Non-pigmented ciliary epithelial cell (primary cell): ENCODE results near the gene OR1D5.
"Not testable (repeated sequence)": the region's sequence is repeated elsewhere in the genome, so short reads cannot be mapped to it uniquely, and the experiment has no call there.

Source experiments
- DNase-seq: peaks from one replicate; pipeline ENCODE4 v3.0.0-alpha.2; 2010; ENCODE audit warnings: low read depth

OR1D5 gene

DNA sequence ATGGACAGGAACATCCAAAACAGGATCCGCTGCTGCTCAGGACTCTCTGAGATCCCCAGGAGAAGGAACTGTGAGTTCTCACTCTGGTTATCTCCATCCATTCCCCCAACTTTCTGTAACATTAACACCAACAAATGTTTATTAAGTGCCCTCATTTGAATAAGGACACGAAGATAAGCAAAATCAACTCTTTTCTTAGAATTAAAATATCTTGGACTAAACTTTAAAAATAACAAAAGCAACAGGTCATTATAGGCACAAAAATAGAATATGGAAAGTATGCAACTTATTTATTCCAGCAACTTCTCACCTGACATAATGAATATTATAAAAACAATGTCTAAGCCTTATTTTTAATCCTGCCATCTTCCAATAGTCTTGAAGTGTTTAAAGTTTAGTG is at the start of gene OR1D5:
TSS of gene OR1D5 (minus strand) at position 101 of the 400 bp plus-strand sequence. CDS start at position 101, 0 bp downstream.
- DNase-seq = not testable (repeated sequence)

DNA sequence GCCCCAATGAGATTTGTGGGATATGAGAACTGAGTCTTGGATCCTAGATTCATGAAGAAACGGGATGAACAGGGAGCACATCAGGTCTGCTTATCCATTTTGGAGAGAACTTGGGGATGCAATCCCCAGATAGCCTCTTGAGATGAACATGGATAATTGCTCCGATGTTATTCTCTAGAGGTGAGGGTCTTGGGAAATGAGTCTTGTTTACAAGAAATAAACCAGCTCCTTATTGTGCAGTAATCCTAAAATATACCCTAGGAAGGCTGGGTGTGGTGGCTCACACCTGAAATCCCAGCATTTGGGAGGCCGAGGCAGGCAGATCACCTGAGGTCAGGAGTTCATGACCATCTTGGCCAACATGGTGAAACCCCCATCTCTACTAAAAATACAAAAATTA is 40.9 kb upstream of the OR1D5 start, which contains the start of gene OR1D2:
TSS of gene OR1D2 (minus strand) at position 101 of the 400 bp plus-strand sequence. CDS start 11,426 bp downstream, outside the sequence.
- no peak for DNase-seq

- DNase-seq = not testable (repeated sequence)
Observed at GRCh38 chr17:3073850-3074249, 10.4 kb upstream of the OR1D5 start.

DNA sequence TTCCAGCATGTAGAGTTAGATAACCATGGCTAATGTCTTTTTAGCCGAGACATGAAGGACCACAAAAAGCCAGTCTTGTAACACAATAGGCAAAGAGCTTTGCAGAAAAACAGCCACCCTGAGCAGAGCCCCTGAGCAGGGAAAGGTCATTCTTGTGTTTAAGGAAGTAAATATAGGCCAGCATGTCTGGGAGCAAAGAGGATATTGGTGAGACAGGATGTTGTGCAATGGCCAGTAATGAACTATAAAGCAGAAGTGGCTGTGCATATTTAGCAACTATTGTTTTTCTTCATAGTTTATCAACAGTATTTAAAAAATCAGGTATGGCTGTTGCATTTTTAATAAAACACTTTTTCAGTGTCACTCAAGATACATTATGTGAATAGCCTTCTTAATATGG is 1.8 kb upstream of the OR1D5 start:
- DNase-seq = not testable (repeated sequence)

DNA sequence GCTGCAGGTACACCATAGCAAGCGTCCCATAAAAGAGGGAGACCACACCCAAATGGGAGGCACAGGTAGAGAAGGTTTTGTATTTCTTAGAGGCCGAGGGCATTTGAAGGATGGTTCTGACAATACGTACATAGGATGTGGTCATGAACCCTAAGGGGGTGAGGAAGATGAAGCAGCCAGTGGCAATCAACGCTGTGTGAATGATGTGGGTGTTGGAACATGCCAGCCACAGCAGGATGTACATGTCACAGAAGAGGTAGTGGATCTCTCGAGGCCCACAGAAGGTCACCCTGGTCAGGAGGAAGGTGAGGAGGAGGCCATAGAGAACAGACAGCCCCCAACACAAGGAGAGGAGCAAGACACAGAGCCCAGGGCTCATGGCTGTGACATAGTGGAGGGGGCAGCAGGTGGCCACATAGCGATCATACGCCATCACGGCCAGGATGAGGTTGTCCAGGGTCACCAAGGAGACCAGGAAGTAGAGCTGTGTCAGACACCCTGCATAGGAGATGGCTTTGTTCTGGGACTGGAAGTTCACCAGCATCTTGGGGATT is 506 bp downstream of the OR1D5 start:
- not testable (repeated sequence) for DNase-seq

- DNase-seq = not testable (repeated sequence)
Observed at GRCh38 chr17:3054868-3055267, 8.5 kb downstream of the OR1D5 start.

GRCh38 chr17:3049705-3050295 is 13.6 kb downstream of the OR1D5 start:
- DNase-seq = no peak

GRCh38 chr17:3048727-3049471 is 14.5 kb downstream of the OR1D5 start:
- peak; percentile 77 for DNase-seq

- no peak for DNase-seq
Observed at GRCh38 chr17:3046753-3047152, 16.7 kb downstream of the OR1D5 start.

GRCh38 chr17:3043737-3044365 is 19.6 kb downstream of the OR1D5 start:
- no peak for DNase-seq

GRCh38 chr17:3040882-3041281 is 22.5 kb downstream of the OR1D5 start:
- DNase-seq = no peak

DNA sequence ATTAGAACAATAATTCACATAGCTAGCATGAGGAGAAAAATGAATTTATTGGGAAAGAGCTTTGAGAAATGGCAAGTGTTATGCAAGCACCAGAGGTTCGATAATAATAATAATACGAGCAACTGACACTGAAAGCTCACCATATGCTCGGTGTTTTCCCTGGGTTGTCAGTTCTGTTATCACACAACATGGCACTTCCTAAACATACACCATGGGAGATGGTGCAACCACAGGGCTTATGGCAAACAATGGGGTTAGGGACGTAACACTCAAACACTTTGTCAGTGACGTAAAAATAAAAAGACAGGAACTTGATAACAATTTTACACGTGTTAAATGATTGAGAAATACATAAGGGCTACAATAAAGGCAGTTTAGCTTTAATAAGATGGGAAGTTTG is 23.7 kb downstream of the OR1D5 start:
- no peak for DNase-seq

DNA sequence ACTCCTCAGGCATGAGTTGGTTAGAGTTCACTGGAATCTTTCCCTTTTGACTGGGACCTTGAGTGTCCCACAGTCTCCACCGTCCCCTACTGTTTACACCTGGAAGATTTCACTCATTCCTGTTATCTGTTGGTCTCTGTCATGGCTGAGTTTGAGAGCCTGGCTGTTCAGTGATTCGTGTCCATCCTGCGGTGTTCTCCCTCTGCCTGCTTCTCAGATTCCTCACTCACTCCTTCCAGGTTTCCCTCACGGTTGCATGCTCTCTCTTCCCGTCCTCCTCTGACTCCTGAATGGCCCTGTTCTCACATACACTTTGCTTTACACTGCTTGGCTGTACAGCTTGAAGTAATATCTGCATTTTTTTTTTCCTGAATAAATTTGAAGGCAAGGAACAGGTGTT is 24.5 kb downstream of the OR1D5 start:
- DNase-seq = no peak

DNA sequence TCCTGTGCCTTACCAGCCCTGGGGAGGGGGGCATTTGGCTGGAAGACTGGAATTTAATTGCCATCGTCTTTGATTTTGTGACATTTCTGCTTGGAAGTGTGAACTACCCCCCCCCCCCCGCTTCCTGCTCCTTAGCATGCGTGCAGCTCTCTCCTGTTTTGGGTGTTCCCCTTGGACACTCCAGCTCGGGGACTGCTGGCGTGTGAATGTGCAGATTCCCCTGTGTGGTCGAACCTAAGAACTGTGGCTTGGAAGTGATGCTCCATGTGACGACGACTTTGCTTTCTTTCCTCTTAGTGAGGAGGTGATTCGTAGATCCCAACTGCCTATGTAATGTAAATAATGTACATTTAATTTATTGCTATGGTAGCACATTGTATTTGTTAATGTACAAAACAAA is 26.1 kb downstream of the OR1D5 start:
- no peak for DNase-seq

DNA sequence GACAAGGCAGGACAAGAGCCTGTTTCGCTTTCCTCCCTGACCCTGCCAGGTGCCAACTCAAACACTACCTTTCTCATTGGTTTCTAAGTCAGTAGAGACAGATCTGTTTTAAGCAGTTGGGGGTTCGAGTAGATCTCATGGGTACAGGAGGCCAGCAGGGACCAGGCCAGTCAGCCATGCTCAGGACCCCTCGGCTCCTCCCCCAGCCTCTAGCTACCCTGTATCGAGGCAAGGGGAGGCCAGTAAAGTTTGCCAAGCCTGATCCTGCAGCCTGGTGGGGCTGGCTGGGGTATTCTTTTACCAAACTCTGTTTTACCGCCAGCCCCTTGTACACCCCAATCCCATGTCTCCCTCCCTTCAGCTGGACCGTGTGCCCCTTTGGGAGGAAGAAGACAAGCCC is 26.6 kb downstream of the OR1D5 start:
- DNase-seq = no peak

DNA sequence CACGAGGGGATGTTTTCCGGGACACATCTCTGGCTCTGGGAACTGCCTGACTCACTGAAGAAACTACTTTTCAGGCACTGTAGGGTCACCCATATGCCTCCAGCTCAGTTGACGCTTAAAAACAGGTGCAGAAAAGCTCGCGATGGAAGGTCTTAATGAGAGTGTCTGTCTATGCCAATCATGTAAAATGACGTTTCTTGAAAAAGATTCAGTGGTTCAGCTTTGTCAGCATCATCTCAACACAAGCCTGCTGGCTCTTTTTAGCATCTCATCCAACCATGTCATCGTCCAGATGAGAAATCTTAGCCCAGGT is 27.5 kb downstream of the OR1D5 start:
- no peak for DNase-seq

GRCh38 chr17:3035256-3035967 is 28.0 kb downstream of the OR1D5 start:
- DNase-seq = no peak

GRCh38 chr17:3034578-3034920 is 28.9 kb downstream of the OR1D5 start:
- no peak for DNase-seq

GRCh38 chr17:3033741-3034577 is 29.4 kb downstream of the OR1D5 start:
- no peak for DNase-seq

GRCh38 chr17:3033248-3033640 is 30.2 kb downstream of the OR1D5 start:
- no peak for DNase-seq
